NB4 (cell line): ENCODE data around the gene OR2T10.

ENCODE experiments used
- DNase-seq: peaks from one replicate; pipeline ENCODE4 v3.0.0; 2010; ENCODE audit warnings: low read depth
- H3K4me3 ChIP-seq: one replicate; pipeline ENCODE4 v1.5.1; 2011; ENCODE audit warnings: mild to moderate bottlenecking, low read depth, low read length, moderate library complexity
- CTCF ChIP-seq: IDR thresholded peaks from one replicate; pipeline ENCODE4 v1.5.1; 2012; ENCODE audit warnings: low read depth, low read length
- MAX ChIP-seq: IDR thresholded peaks from 2 replicates; pipeline ENCODE4 v1.6.1; 2011; ENCODE audit warnings: low read depth, low read length
- MYC ChIP-seq: IDR thresholded peaks from 2 replicates; pipeline ENCODE4 v1.6.1; 2011; ENCODE audit warnings: low read depth, low read length
- POLR2A ChIP-seq: IDR thresholded peaks from 2 replicates; pipeline ENCODE4 v1.6.1; 2011; ENCODE audit warnings: mild to moderate bottlenecking; ENCODE audit not compliant: insufficient read length; ENCODE audit errors: extremely low read depth

Gene OR2T10

DNA sequence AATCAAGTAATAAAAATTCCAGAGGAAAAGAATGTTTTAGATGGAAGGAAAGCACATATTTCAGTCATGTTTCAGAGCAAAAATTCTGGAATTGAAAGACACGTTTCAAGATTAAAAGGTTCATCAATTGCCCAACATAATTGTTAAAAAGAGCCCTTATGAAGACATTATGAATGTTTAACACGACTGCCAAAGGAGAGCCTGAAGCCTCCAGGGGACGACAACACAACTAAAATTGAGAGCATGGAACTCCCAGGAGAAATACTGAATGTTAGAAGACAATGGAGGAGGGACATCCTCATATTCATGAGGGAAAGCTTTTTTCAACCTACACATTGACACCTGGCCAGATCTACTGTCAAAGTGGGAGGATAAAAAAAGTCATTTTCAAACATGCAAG lies 21.4 kb upstream of the OR2T10 start:
- H3K4me3 ChIP-seq, result no peak overlapping the region
- TF ChIP-seq MAX, result no peak
- peak; percentile 82 for TF ChIP-seq CTCF
- DNase-seq, result peak; percentile 79

- DNase-seq, result no peak
- H3K4me3 ChIP-seq, result no peak overlapping the region
- TF ChIP-seq POLR2A (no peak), CTCF (no peak), MAX (no peak), MYC (no peak)
Observed at GRCh38 chr1:248618119-248618518, 20.6 kb upstream of the OR2T10 start.

- no peak for DNase-seq
- TF ChIP-seq MAX, result no peak
- TF ChIP-seq MYC, result no peak
- TF ChIP-seq POLR2A, result no peak
- H3K4me3 ChIP-seq, result no peak overlapping the region
Observed at GRCh38 chr1:248613742-248614141, 16.2 kb upstream of the OR2T10 start.

GRCh38 chr1:248611883-248612414 lies 14.4 kb upstream of the OR2T10 start:
- H3K4me3 ChIP-seq, result no peak overlapping the region
- TF ChIP-seq CTCF (no peak), MAX (no peak), POLR2A (no peak), MYC (no peak)
- DNase-seq, result peak; percentile 16

- DNase-seq, result no peak
- no peak overlapping the region for H3K4me3 ChIP-seq
- TF ChIP-seq POLR2A, result no peak
- no peak for TF ChIP-seq MYC
- TF ChIP-seq MAX, result no peak
- no peak for TF ChIP-seq CTCF
Observed at GRCh38 chr1:248610301-248610700, 12.8 kb upstream of the OR2T10 start.

- no peak for DNase-seq
- H3K4me3 ChIP-seq, result no peak overlapping the region
- TF ChIP-seq CTCF (no peak), POLR2A (no peak), MYC (no peak), MAX (no peak)
Observed at GRCh38 chr1:248599396-248599795, 1.9 kb upstream of the OR2T10 start.
